ENCODE data around the gene IZUMO1.

The IZUMO1 gene

DNA sequence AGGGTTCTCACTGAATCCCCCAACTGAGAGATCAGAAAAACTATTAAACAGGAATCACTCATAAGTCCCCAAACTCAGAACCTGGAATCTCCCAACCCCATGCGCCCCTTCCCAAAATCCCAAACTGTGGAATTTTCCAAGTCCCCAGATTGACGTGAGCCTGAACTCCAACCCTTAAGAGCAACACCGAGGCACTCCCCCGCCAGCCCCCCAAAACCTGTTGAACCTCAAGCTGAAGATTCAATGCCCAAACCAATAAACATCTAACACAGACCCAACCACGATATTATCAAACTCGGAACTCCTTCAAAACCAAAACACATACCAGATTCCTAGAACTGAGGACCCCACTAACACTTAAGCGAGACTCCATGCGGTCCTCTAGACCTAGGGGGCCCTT is 599 bp downstream of the IZUMO1 start:
- peaks cover 13% of the 10 kb centered on the region for H3K9me3 Mint-ChIP-seq
- H3K36me3 Mint-ChIP-seq (ENCODE audit: low read depth), result no peaks in the 10 kb centered on the region
- H3K4me1 Mint-ChIP-seq, result peaks cover 23% of the 10 kb centered on the region
- peaks cover 25% of the 10 kb centered on the region for H3K27me3 Mint-ChIP-seq (ENCODE audit: low read depth, poor library complexity)
- H3K27ac Mint-ChIP-seq, result no peak overlapping the region
- no peak for DNase-seq
- no peak for TF ChIP-seq CTCF (IDR thresholded peaks at IDR 0.05)
- no peak overlapping the region for H3K4me3 Mint-ChIP-seq

DNA sequence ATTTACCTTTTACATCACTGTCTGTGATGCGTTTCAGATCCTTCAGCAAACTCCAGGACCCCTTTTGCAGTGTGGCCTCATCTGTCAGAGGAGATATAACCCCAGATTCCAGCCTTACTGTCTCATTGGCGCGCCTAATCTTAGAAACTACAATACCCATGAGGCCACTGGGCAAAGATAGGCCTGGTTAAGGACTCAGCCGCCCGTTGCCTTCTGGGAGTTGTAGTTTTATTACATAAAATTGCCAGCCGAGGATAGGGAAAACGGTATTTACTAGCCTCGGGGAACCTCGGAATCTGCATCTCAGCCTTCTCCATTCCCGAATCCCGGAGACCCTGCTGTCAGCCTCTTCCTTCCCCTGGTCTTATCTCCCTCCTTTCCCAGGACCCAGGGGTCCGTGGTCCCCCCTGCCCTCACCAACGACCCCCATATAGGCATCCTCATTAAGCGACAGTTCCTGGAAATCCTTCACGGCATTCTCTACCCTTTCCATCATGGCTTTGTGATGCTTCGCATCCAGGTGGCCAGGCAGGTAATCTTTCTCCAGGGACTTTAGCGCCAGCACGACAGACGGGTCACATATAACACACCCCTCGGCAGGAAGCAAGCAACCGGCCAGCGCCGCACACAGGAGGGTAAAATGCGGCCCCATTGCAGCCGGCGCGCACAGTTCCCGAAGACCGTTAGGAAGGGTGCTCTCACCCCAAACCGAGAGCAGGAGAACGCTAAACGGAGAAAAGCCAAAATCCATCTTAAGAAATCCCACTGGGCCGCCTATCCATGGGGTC is 1.3 kb downstream of the IZUMO1 start:
- Mint-ChIP-seq H3K27me3 (ENCODE audit: low read depth, poor library complexity) (peaks cover 27% of the 10 kb centered on the region), H3K9me3 (peaks cover 13% of the 10 kb centered on the region), H3K27ac (no peak overlapping the region), H3K4me1 (peaks cover 24% of the 10 kb centered on the region), H3K4me3 (no peak overlapping the region), H3K36me3 (ENCODE audit: low read depth) (no peaks in the 10 kb centered on the region)
- no peak for TF ChIP-seq CTCF (IDR thresholded peaks at IDR 0.05)
- peak; percentile 56 for DNase-seq

DNA sequence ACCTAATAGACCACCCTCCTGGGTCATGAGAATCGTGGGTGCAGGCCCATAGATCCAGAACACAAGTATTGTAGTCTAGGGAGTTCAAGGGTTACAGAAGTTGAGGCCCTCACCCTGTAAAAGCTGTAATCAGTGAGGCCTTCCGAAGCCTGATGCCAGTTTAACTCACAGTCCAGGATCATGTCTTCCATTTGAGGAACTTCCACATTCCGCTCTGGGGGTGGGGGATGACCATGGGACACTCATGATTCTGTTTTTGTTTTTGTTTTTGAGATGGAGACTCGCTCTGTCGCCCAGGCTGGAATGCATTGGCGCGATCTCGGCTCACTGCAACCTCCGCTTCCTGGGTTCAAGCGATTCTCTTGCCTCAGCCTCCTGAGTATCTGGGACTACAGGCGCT is 4.6 kb downstream of the IZUMO1 start:
- H3K9me3 Mint-ChIP-seq, result peaks cover 13% of the 10 kb centered on the region
- peaks cover 32% of the 10 kb centered on the region for H3K4me1 Mint-ChIP-seq
- H3K4me3 Mint-ChIP-seq, result no peak overlapping the region
- no peak for DNase-seq
- no peak for TF ChIP-seq CTCF (IDR thresholded peaks at IDR 0.05)
- H3K27ac Mint-ChIP-seq, result no peak overlapping the region
- peaks cover 36% of the 10 kb centered on the region for H3K27me3 Mint-ChIP-seq (ENCODE audit: low read depth, poor library complexity)
- H3K36me3 Mint-ChIP-seq (ENCODE audit: low read depth), result no peaks in the 10 kb centered on the region

- H3K9me3 Mint-ChIP-seq, result peaks cover 9% of the 10 kb centered on the region
- H3K27me3 Mint-ChIP-seq (ENCODE audit: low read depth, poor library complexity), result peaks cover 40% of the 10 kb centered on the region
- H3K4me3 Mint-ChIP-seq, result peak overlapping the region; percentile 38
- DNase-seq, result peak; percentile 79
- no peaks in the 10 kb centered on the region for H3K36me3 Mint-ChIP-seq (ENCODE audit: low read depth)
- peaks cover 35% of the 10 kb centered on the region for H3K4me1 Mint-ChIP-seq
- H3K27ac Mint-ChIP-seq, result peak overlapping the region; percentile 16
- TF ChIP-seq CTCF (IDR thresholded peaks at IDR 0.05), result no peak
These were observed 5.3 kb downstream of the IZUMO1 start for GRCh38 chr19:48741129-48741999.

GRCh38 chr19:48740164-48740972 is 6.3 kb downstream of the IZUMO1 start, which contains the start of gene RASIP1:
RASIP1 (minus strand) TSS chr19:48740610; CDS start chr19:48740282, 328 bp downstream.
- H3K27ac Mint-ChIP-seq, result no peak within 1 kb of the TSS
- no peaks in the 10 kb centered on the region for H3K36me3 Mint-ChIP-seq (ENCODE audit: low read depth)
- peak within 1 kb of the TSS; percentile 71 for H3K4me3 Mint-ChIP-seq
- TF ChIP-seq CTCF (IDR thresholded peaks at IDR 0.05), result no peak
- no peak for DNase-seq
- peaks cover 37% of the 10 kb centered on the region for H3K4me1 Mint-ChIP-seq
- H3K9me3 Mint-ChIP-seq, result no peaks in the 10 kb centered on the region
- peaks cover 43% of the 10 kb centered on the region for H3K27me3 Mint-ChIP-seq (ENCODE audit: low read depth, poor library complexity)
